DMS53 (cell line): ENCODE measurements around the gene AKR1C3.
"Not testable (repeated sequence)": the region's sequence is repeated elsewhere in the genome, so short reads cannot be mapped to it uniquely, and the experiment has no call there.

Experiments used
- DNase-seq: peaks from one replicate; lab custom pipeline; 2025; lab: John Stamatoyannopoulos, UW

Gene AKR1C3

DNA sequence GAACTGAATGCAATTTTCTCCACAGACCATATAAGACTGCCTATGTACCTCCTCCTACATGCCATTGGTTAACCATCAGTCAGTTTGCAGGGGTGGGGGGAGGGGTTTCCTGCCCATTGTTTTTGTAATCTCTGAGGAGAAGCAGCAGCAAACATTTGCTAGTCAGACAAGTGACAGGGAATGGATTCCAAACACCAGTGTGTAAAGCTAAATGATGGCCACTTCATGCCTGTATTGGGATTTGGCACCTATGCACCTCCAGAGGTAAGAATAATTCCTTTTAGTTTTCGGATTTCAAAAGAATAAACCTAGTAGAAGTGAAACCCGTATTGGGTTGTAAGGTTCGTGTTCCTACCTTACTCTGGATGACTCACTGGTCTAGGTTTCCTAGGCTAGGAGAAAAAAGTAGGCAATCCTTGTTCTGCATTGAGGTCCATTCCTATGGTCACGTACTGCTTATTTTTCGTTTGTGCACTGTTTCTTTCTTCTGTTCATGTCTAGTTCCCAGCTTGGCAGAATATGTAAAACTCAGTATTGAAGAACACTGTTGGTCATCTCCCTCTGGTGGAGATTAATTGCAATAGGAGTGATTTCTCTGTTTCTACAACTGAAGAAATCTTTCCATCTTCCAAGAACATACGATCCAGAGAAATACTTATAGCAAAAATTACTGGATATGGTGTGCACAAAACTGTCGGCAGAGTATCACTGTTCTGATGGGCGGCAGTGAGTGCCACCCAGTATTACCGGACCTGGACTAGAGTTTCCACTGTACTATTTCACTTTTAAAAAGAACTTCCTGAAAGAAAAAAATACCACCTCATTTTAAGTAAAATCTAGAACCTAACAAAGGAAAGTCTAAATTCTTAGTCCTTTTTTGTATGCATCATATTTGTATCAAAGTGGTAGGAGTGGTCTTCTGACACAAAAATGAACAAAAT lies at the start of gene AKR1C3:
Gene AKR1C3, plus strand, starts transcription at position 150 of the 941 bp plus-strand sequence. Its CDS starts 31 bp downstream, at position 181.
- peak; percentile 69 for DNase-seq

DNA sequence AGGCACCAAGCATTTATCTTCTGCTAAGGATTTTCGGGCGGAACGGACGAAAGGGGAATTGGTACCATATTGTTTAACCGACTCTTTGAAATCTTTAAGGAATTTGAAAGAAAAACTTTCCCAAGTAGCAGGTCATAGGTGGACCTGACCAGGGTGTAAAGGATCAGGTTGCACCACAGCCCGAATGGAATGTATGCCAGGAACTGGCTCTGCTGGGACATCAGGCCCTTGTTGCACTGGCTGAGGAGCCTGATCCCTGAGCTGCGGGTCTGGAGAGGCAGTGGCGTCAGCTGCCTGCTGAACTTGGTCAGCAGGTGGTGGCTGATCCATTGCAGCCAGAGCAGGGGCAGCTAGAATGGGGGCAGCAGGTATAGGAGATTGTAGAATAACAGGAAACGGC lies 49.1 kb upstream of the AKR1C3 start:
- DNase-seq: no peak

DNA sequence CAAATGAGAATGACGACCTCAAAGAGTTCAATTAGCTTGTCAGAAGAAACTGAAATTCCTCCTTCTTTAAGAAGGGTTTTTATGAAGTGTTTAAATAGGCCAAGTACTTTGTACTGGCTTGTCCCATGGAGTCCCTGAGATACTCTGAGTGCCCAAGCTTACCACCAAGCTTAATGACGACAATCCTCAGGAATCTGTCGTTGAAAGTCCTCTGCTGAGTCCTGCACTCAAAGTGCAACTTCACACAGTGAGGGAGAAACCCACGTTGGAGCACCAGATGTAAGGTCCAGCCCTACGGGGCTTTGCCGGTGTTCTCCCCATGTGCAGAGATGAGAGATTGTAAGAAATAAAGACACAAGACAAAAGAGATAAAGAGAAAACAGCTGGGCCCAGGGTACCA lies 47.8 kb upstream of the AKR1C3 start:
- DNase-seq: no peak

DNA sequence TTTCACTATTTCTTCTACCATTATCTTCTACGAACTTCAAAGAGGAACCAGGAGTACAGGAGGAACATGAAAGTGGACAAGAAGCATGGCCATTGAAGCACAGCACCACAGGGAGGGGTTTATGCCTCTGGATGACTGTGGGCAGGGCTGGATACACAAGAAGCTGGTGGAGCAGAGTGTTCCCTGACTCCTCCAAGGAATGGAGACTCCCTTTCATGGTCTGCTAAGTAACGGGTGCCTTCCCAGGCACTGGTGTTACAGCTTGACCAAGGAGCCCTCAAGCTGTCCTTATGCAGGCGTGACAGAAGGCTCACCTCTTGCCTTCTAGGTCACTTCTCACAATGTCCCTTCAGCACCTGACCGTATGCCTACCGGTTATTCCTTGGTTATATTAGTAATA lies 47.2 kb upstream of the AKR1C3 start:
- not testable (repeated sequence) for DNase-seq

DNA sequence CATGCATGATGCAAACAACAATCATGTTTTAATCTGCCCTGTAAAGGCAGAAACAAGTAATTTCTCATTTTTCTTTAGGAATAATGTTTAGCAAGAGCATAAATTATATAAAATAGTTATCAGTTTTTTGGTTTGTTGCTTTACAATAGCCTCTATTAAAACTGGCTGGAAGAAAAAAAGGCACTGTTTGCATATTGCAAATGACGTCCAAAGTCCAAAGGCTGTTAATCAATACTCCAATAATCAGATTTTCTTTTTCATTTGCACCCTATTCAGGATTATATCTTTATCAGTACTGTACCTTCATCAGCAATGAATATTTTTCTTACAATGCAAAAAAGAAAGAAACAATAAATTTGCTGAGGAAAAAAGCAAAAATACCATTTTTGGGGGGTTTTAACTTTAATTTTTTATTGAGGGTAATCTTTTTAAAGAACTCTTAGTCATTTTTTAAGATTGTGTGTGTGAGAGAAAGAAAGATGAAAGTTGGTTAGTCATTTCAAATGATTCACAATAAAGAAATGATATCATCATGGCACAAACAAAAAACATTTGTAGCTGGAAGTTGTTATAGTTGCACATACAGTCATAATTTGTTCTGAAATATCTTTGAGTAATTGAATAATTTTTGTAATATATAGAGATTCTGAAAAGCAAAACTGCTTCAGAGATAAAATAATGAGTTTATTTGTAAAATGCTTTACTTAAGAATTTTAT lies 46.1 kb upstream of the AKR1C3 start:
- no peak for DNase-seq

DNA sequence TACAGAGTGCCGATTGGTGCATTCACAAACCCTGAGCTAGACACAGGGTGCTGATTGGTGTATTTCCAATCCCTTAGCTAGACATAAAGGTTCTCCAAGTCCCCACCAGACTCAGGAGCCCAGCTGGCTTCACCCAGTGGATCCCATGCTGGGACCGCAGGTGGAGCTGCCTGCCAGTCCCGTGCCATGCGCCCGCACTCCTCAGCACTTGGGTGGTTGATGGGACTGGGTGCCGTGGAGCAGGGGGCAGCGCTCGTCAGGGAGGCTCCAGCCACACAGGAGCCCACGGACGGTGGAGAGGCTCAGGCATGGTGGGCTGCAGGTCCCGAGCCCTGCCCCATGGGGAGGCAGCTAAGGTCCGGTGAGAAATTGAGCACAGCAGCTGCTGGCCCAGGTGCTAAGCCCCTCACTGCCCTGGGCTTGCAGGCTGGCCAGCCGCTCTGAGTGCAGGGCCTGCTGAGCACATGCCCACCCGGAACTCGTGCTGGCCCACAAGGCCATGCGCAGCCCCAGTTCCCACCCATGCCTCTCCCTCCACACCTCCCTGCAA lies 41.2 kb upstream of the AKR1C3 start:
- DNase-seq: not testable (repeated sequence)

DNA sequence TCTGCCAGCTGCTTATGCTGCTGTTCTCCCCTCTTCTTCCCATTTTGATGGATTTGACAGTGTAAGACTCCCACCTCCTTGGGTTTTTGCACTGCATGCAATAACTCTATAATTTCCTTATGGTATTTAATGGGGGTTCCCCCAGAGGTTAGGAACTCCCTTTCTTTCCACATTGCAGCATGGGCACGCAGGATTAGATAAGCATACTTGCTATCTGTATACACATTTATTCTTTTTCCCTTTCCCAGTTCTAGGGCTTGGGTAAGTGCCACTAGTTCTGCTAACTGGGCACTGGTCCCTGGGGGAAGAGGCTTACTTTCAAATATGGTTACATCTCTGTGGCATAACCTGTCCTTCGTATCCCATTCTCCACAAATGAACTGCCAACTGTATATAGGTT lies 39.4 kb upstream of the AKR1C3 start:
- not testable (repeated sequence) for DNase-seq

DNA sequence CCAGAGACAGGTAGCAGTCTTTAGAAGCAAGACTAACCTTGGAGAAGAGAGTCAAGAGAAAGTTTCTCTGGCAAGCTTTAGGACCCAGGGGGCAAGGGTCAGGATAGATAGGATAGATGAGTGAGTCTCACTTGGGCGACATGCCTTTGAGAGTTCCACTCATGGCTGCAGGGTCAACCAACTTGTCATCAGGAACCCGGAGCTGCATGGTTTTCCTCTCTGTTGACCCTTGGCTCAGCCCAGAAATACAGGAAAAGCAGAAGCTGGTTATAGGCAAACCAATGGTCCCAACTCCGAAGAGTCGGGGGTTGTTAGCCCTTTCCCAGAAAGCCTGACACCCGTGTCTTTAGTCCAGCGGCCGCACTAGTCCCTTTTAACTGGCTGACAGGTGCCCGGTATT lies 34.9 kb upstream of the AKR1C3 start:
- DNase-seq: not testable (repeated sequence)

DNA sequence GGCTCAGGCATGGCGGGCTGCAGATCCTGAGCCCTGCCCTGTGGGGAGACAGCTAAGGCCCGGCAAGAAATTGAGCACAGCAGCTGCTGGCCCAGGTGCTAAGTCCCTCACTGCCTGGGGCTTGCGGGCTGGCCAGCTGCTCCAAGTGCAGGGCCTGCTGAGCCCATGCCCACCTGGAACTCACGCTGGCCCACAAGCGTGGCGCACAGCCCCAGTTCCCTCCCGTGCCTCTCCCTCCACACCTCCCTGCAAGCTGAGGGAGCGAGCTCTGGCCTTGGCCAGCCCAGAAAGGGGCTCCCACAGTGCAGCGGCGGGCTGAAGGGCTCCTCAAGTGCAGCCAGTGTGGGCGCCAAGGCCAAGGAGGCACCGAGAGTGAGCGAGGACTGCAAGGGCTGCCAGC lies 33.4 kb upstream of the AKR1C3 start:
- DNase-seq: not testable (repeated sequence)

DNA sequence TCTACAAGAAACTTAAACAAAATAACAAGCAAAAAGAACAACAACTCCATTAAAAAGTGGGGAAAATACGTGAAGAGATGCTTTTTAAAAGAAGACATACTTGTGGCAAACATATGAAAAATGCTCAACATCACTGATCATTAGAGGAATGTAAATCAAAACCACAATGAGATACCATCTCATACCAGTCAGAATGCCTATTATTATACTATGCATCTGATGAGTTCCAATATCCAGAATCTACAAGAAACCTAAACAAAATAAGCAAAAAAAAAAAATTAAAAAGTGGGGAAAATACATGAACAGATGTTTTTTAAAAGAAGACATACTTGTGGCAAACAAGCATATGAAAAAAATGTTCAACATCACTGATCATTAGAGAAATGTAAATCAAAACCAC lies 29.6 kb upstream of the AKR1C3 start:
- no peak for DNase-seq

DNA sequence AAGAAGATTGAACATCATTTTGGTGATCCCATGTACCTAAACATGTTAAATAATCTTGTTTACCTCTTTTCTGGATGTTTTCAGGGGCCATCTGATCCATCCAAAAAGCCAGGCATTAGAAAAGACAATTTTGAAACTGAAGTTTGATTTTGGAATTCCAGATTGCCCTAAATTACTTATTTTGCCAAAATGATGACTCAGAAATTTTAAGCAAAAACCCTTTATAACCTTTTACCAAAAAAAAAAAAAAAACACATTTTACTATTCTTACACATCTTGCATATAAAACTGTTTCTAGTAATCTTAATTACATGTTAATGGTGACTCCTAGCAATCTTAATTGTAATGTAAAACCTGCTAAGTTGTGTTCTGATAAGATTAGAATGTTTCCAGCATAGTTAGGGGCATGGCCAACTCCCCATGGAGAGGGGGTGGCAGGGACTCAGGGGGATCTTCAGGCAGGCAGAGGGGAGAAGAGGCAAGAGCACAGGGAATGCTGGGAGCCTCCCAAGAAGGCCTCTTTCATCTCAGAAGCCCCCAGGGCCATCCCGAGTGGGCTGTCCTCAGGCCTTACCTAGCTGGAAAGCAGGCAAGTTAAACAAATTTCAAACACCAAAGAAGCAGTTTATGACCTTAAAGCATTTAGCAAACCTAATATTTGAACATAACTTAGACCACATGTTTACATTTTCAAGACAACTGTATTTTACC lies 25.8 kb upstream of the AKR1C3 start:
- DNase-seq: no peak

DNA sequence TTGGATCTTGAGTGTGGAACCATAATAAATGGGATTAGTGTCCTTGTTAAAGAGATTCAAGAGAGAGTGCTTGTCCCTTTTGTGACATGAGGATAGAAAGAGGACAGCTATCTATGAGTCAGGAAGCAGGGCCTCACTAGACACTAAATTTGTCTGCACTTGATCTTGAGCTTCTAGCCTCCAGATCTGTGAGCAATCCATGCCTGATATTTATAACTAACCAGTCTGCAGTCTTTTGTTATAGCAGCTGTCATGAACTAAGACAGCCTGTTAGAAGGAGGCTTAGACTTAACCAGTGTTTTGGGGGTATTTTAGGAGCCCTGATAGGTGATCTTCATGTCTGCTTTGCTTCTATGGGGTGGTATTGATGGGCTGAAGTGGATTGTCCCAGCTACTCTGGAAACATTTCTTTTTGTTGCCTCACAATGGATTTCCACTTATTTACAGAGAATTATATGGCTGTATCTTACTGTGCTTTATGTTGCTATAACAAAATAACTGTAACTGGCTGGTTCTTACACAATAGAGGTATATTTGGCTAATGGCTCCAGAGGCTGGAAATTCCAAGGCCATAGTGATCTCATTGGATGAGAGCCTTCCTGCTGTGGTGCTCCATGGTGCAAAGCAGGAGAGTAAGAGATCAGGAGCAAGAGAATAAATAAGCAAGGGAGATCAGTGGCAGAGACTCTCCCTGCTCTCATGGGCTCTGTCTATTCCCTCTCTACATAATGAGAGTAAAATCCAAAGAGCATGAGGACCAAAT lies 23.4 kb upstream of the AKR1C3 start:
- peak; percentile 35 for DNase-seq

DNA sequence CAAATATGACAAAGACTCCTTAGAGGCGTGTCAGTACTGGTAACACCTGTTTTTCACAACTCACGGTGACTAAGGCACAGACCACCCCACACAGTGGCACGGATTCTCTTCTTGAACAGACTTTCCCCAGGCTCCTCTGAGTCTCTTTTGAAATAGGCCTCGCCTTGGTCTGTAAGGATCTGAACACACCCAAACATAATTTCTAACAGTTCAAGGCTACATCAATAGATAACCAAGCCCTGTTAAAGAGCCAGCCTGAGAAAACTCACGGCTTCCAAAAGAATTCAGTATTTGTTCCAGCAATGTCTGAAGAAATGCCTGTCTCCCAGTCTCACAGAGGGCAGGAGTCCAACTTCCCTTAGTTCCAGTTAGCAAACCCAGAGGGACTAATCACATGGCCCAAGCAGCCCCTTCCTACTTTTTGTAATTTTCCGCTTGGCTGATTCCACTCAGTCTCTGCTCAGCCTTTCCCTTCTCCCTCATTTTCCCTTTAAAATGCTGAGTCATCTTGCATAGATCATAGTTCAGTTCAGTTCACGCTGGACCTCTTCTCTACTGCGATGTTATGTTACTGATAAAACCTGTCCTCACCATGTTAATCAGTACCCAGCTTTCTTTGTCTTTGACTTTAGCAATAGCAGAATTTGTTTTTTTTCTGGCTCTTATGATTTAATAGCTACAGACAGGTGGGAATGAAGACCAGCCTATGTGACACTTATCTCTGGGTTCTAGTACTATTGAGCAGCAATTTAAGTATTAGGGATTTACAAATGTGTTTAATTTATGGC lies 22.6 kb upstream of the AKR1C3 start:
- DNase-seq: peak; percentile 92

DNA sequence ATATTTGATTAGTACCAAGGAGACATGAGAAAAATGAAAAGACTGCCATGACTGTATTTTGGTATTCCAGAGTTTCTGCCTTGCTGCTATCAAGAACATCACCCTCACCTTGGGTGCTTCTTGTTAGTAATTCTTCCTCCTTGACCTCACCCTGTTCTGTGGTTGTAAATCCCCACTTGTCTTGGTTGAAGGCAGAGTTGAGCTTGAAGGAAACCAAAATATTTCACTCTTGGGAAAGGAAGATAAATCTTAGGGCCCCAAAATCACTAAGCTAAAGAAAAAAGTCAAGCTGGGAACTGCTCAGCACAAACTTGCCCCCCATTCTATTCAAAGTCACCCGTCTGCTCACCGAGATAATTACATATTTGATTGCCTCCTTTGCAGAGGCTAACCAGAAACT lies 20.6 kb upstream of the AKR1C3 start:
- DNase-seq: no peak

DNA sequence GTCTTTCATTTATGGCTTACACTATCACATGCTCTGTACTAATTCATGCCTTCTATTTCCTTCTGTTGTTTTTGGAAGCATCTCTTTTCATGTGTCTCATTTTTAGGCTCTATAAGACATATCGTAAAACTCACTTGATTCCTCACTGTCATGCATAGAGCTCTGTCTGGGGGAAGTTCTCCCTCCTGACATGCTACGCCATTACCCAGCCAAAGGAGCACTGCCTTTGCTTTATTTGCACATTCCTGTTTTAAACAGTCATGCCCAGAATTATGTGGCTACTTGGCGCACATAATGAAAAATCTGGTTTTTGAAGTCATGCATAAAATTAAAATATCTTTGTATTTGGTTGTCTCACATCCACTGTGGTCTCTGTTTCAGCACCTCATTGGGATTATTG lies 17.6 kb upstream of the AKR1C3 start:
- DNase-seq: no peak

DNA sequence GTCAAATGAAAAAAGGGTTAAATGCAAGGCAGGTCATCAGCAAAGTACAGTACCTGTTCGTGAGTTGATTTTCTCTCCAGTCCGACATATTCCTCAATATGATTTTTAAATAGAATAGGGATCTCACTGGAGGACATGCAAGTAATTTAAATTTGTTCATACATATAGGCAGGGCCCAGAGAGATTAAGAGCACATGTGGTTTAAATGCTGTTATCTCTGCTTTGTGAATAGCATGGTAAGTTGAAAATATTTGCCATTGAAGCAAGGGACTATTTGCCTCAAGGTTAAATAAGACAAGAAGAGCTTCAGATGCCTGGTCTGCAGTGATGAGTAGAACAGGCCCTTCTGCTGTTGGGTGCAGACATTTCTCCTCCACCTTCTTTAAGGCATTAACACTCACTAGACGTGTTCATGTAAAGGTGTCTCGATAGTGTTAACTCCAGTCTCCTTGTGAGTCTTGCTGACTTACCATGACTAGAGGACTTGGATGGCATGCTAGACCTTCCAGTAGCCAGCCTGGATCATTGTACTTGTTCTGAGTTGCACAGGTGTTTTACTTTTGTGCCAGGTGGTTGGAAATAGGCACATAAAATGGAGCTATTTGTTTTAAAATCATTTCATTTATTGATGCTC lies 15.6 kb upstream of the AKR1C3 start:
- DNase-seq: peak; percentile 29

DNA sequence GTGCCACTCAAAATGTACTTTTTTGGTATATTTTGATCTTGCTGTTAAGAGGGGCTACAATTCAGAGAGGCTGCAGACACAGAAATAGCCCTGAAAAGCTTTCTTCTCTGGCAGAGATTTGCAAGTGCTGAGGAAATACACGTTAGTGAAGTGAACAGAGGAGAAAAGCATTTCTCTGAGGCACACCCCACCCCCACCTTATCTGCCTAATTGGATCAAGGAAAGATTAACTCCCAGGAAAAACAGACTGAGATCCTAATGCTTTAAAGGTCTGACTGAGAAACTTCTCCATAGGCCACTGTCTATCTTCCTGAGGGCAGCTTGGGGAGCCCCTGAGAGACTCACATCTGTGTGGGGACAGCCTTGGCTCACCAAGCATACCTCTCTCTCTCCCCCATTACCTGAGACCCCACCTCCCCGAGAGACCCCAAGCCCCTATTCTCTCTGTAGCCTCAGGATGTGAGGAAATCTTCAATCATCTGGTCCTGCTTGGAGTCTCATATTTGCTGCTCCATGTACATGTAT lies 14.8 kb upstream of the AKR1C3 start:
- DNase-seq: no peak

DNA sequence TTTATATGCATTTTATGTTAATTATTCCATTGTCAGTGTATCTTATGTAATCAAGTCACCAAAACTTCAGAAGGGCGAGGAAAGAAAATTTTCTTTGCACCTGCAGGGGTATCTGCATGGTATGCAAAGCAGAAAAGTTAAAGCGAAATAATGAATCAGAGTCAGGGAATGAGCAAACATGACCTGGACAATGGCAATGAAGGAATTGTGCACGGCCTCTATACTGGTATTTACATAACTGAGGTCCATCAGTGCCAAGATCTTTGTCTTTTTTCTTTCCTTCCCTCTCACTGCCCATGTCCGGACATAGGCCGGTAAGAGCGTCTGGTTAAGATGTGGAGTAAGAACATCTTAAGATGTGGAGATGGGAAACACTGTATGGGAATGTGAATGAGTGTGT lies 14.4 kb upstream of the AKR1C3 start:
- no peak for DNase-seq

DNA sequence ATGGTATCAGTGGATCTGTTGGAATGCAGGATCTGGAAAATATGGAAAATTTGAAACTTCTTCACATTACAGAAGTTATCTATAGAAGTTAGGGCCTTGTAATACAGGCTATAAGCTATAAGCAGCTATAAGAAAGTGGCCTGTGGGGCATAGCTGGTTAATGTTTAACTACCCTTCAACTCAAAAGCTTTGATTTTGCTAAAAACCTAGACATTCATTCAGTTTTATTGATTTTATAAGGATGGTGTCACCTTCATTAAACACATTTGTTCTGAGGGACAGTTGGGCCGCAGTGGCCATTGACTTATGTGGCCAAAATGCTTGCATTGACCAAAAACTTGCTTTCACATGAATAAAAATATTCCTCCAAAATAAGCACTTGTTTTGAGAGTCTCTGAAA lies 13.1 kb upstream of the AKR1C3 start:
- peak; percentile 33 for DNase-seq

DNA sequence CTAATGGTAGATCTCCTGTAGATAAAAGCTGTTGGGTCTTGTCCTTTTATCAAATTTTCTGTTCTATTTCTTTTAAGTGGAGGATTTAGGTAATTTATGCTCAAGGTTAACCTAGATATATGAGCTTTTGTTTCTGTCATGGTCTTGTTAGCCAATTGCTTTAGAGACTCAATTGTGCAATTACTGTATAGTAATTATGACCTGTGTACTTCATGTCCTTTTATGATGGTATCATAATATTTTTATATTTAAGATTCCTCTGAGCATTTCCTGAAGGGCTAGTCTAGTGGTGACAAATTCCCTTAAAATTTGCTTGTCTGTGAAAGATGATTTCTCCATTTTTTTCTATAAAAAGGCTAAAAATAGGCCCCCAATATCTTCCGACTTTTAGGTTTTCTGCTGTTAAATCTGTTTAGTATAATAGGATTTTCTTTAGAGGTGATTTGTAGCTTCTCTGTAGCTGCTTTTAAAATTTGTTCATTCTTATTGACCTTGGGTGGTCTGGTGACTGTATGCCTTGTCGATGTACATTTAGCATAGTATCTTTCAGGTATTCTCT lies 5.4 kb upstream of the AKR1C3 start:
- DNase-seq: no peak
